ENCODE data around the gene LARP4B. TPM values are rescaled to one million over a fixed set of nuclear protein-coding genes. Genes with fewer than 3 reads are reported as not detected.
A peak's percentile ranks its signal among the peaks of the same experiment; 100 is the strongest.

The LARP4B gene
- total and polyA plus RNA-seq, 2 of the 13 experiments (the other 11 are each of a cell fraction or from before 2014, with no cell fraction given) = 19.5 to 30.2 TPM

DNA sequence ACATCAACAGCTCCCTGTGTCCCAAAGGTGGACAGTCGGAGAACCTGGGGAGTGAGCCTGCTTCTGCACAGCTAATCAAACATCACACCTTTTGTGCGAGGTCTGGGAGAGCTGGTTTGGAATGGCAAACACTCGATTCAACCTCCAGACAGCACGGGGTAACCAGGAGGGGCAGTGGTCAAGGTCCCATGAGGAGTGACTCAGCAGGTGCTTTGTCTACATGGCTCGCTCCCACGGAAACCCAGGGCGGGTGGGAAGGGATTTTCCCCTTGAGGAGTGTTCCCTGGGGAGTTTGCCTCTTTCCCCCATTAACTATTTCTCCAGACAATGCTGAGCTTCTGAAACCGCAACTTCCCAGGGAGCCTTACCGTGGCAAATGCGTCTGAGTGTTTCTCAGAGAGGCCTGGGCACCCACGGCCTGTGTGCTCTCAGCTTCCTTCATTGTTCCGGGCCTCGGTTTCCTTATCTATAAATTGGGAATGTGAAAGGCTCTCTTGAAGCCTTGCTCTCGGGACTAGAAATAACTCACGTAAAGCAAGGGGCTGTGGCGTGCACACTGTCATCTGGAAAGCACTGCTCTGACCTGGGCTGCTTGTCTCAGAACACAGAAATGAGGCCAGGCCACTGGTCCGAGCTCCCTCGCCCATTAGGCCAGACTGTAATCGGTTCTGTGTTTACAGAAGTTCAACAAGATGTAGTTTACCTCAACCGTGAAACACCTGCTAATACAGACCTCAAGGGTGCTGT lies 42.7 kb upstream of the LARP4B start (continued):
- TF ChIP-seq, protein P1, sequence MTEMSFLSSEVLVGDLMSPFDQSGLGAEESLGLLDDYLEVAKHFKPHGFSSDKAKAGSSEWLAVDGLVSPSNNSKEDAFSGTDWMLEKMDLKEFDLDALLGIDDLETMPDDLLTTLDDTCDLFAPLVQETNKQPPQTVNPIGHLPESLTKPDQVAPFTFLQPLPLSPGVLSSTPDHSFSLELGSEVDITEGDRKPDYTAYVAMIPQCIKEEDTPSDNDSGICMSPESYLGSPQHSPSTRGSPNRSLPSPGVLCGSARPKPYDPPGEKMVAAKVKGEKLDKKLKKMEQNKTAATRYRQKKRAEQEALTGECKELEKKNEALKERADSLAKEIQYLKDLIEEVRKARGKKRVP (CRISPR knock-in tag; IDR thresholded peaks at IDR 0.05) = 0 out of 4 replicates have a peak, but pooled peaks of 1 of the 2 experiments have one; percentile 22
- peak; percentile 33; the same call in 1 of the 2 replicates for TF ChIP-seq ZNF121 (CRISPR knock-in tag; IDR thresholded peaks at IDR 0.05)
- no peak for TF ChIP-seq ATF1 (CRISPR knock-in tag; IDR thresholded peaks at IDR 0.05)
- TF ChIP-seq RAD21 (CRISPR knock-in tag; IDR thresholded peaks at IDR 0.05) = no peak

DNA sequence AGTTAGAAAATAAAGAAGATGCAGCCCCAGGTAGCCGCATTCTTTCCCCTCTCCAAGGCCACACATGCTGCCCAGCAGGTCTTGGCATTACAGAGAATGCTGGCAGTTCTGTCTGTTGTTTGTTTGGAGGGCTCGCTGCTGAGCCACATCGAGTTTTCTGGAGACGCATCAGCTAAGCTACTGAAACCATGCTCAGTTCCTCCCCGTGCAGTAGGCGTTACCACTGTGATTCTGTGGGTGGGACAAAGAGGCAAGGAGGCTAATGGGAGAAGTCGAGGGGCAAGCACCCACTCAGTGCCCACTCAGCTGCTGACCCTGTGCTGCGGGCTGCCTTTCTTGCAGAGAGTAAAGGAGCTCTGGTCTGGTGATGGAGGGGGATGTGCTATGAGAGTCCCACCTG lies 41.3 kb upstream of the LARP4B start:
- Histone ChIP-seq H2AFZ (ENCODE audit: low read length) (no peak overlapping the region), H4K20me1 (ENCODE audit: insufficient read depth, low read length) (no peaks in the 10 kb centered on the region), H3K4me3 (replicated peaks in 1 of 3; ENCODE audit: insufficient read depth in 1 of 3, low read depth in 2 of 3, low read length in 3 of 3) (no peak overlapping the region), H3K36me3 (replicated peaks in 1 of 2; ENCODE audit: control insufficient read depth in 1 of 2, insufficient read depth in 2 of 2, low read length in 2 of 2) (no peaks in the 10 kb centered on the region), H3K79me2 (ENCODE audit: insufficient read depth, low read length) (no peaks in the 10 kb centered on the region), H3K9ac (ENCODE audit: insufficient read depth, low read depth, low read length) (no peak overlapping the region), H3K4me2 (ENCODE audit: low read depth, low read length) (peak overlapping the region; percentile 13; the same call in 1 of the 2 replicates), H3K4me1 (ENCODE audit: insufficient read depth, low read length) (peaks cover 65% of the 10 kb centered on the region), H3K27ac (ENCODE audit: extremely low read length, insufficient read depth, low read length) (no peak overlapping the region), H3K27me3 (ENCODE audit: control insufficient read depth in 1 of 2, insufficient read depth in 2 of 2, low read length in 2 of 2) (peaks cover 0 to 16% of the 10 kb centered on the region in 2 experiments; a peak in 3 of 5 replicates), H3K9me3 (ENCODE audit: low read length) (no peaks in the 10 kb centered on the region)
- ATAC-seq (no peak), DNase-seq (ENCODE audit: low spot score) (no peak), FAIRE-seq (no peak)
- in situ Hi-C loops (cut with HindIII; ENCODE audit: extremely low pct_ligation_motif_present, low pct_unique_long_range_greater_than_20kb) = no loop called here
- intact Hi-C loops (cut with micrococcal nuclease; ENCODE audit: unreplicated experiment) = no loop called here
- TF ChIP-seq MYC (CRISPR knock-in tag; IDR thresholded peaks at IDR 0.05; ENCODE audit: borderline replicate concordance) = 0 out of 2 replicates have a peak, but pooled peaks have one; percentile 6
- TF ChIP-seq, protein P2, sequence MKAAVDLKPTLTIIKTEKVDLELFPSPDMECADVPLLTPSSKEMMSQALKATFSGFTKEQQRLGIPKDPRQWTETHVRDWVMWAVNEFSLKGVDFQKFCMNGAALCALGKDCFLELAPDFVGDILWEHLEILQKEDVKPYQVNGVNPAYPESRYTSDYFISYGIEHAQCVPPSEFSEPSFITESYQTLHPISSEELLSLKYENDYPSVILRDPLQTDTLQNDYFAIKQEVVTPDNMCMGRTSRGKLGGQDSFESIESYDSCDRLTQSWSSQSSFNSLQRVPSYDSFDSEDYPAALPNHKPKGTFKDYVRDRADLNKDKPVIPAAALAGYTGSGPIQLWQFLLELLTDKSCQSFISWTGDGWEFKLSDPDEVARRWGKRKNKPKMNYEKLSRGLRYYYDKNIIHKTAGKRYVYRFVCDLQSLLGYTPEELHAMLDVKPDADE (CRISPR knock-in tag; IDR thresholded peaks at IDR 0.05) = no peak
- ChIA-PET CTCF (ENCODE audit: low intra/inter-chr PET ratio, low total read pairs) (no interaction called here), POLR2A (interaction anchor here (3.3 kb wide), 1 partner anchor 14 kb away, joined by 42 read pairs; the partner anchor contains the start of gene GTPBP4)
- BruUV-seq (replicated peaks) = no TSS peak
- WGBS (ENCODE audit: low lambda C conversion rate) = 82% methylated on average over 7 of the region's 8 CpGs
